Fibroblast of lung (primary cell): ENCODE data around the gene EFNB1. TPM values are rescaled to one million over a fixed set of nuclear protein-coding genes. Genes with fewer than 3 reads are reported as not detected.

ENCODE experiments used
- DNase-seq, 2 donors: peaks; one replicate each; pipeline versions ENCODE4 v3.0.0 to v3.0.0-alpha.2; 2010; ENCODE audit warnings: low read depth in 2 of 2
- H2AFZ ChIP-seq: 2 replicates; pipeline ENCODE4 v1.5.1; 2012; ENCODE audit warnings: low read length, control low read depth, inconsistent platforms
- H3K27ac ChIP-seq: 2 replicates; pipeline ENCODE4 v1.5.1; 2011; ENCODE audit warnings: low read length, control low read depth; ENCODE audit not compliant: insufficient read depth
- H3K27me3 ChIP-seq: 2 replicates; pipeline ENCODE4 v1.5.1; 2011; ENCODE audit warnings: mild to moderate bottlenecking, low read length; ENCODE audit not compliant: control insufficient read depth, insufficient read depth
- H3K36me3 ChIP-seq: 2 replicates; pipeline ENCODE4 v1.5.1; 2011; ENCODE audit warnings: low read length; ENCODE audit not compliant: control insufficient read depth, insufficient read depth
- H3K4me1 ChIP-seq: 2 replicates; pipeline ENCODE4 v1.5.1; 2011; ENCODE audit warnings: low read length; ENCODE audit not compliant: control insufficient read depth, insufficient read depth; ENCODE audit errors: extremely low read depth
- H3K4me2 ChIP-seq: 2 replicates; pipeline ENCODE4 v1.5.1; 2011; ENCODE audit warnings: low read length, control low read depth; ENCODE audit not compliant: insufficient read depth; ENCODE audit errors: extremely low read depth
- H3K4me3 ChIP-seq, 4 experiments: fragments of 200-600 bp in 1 of 4; sonication (generic) in 1 of 4; replicated peaks in 1 of 4; 2 replicates each; pipeline ENCODE4 v1.5.1; 2011 to 2016; ENCODE audit warnings: low read length in 4 of 4, low read depth in 3 of 4, mild to moderate bottlenecking in 3 of 4, control low read depth in 2 of 4, inconsistent platforms in 1 of 4, mixed read lengths in 1 of 4; ENCODE audit not compliant: insufficient read depth in 1 of 4; ENCODE audit errors: control extremely low read depth in 1 of 4
- H3K79me2 ChIP-seq: 2 replicates; pipeline ENCODE4 v1.5.1; 2012; ENCODE audit warnings: mild to moderate bottlenecking, low read length, inconsistent platforms; ENCODE audit not compliant: control insufficient read depth, insufficient read depth
- H3K9ac ChIP-seq: 2 replicates; pipeline ENCODE4 v1.5.1; 2011; ENCODE audit warnings: mild to moderate bottlenecking, low read length, control low read depth; ENCODE audit not compliant: insufficient read depth
- H3K9me3 ChIP-seq: 2 replicates; pipeline ENCODE4 v1.5.1; 2012; ENCODE audit warnings: low read depth, low read length; ENCODE audit not compliant: control insufficient read depth, insufficient read depth
- H4K20me1 ChIP-seq: 2 replicates; pipeline ENCODE4 v1.5.1; 2011; ENCODE audit warnings: low read length; ENCODE audit not compliant: control insufficient read depth, insufficient read depth; ENCODE audit errors: extremely low read depth
- CTCF ChIP-seq, 2 donors: IDR thresholded peaks in 1 of 2; conservative IDR thresholded peaks in 1 of 2; 1 replicate in 1 of 2; 2 replicates in 1 of 2; pipeline ENCODE4 v1.5.1; 2011 to 2012; ENCODE audit warnings: low read length in 2 of 2, control low read depth in 1 of 2, inconsistent platforms in 1 of 2, low read depth in 1 of 2, mild to moderate bottlenecking in 1 of 2
- EZH2 ChIP-seq: IDR thresholded peaks from 2 replicates; pipeline ENCODE4 v1.5.1; 2012; ENCODE audit warnings: low read length, control low read depth, mild to moderate bottlenecking; ENCODE audit errors: missing control alignments
- polyA plus RNA-seq, 2 donors: library from polyadenylated mRNA; depleted of rRNA in 1 of 2; stranded (reverse) in 1 of 2; unstranded in 1 of 2; fragments of >200 nt; gene quantifications; 2 replicates each; pipeline ENCODE4 v1.2.1, GENCODE V29; 2011 to 2012; ENCODE audit warnings: missing spikeins in 1 of 2
- total RNA-seq: library from RNA; depleted of rRNA; stranded (reverse); fragments of >200 nt; gene quantifications from 2 replicates; pipeline ENCODE4 v1.2.1, GENCODE V29; 2014

Gene EFNB1
- total and polyA plus RNA-seq, 2 donors (not counting 1 experiment from before 2014, with no cell fraction given): 12.6 to 43.4 TPM

- no peaks in the 10 kb centered on the region for H3K9me3 ChIP-seq
- TF ChIP-seq CTCF (conservative IDR thresholded peaks at IDR 0.05 in 1 of 2, IDR thresholded peaks at IDR 0.05 in 1 of 2; ENCODE audit: low read depth in 1 of 2, low read length in 2 of 2) (no peak), EZH2 (no peak)
- H4K20me1 ChIP-seq: no peaks in the 10 kb centered on the region
- H3K79me2 ChIP-seq: peaks cover 18% of the 10 kb centered on the region
- no peak overlapping the region for H2AFZ ChIP-seq
- DNase-seq: no peak
- H3K27ac ChIP-seq: peak overlapping the region; percentile 23
- no peaks in the 10 kb centered on the region for H3K27me3 ChIP-seq
- no peak overlapping the region for H3K9ac ChIP-seq
- peak overlapping the region; percentile 48 for H3K4me2 ChIP-seq
- H3K4me1 ChIP-seq: no peaks in the 10 kb centered on the region
- H3K4me3 ChIP-seq: peak overlapping the region; percentile 47 to 81 (median 62)
- no peaks in the 10 kb centered on the region for H3K36me3 ChIP-seq
Observed at GRCh38 chrX:68832516-68833447, 4.0 kb downstream of the EFNB1 start.

GRCh38 chrX:68833448-68833805, 4.6 kb downstream of the EFNB1 start:
- no peak overlapping the region for H3K9ac ChIP-seq
- no peak for TF ChIP-seq EZH2
- no peak for TF ChIP-seq CTCF (conservative IDR thresholded peaks at IDR 0.05 in 1 of 2, IDR thresholded peaks at IDR 0.05 in 1 of 2; ENCODE audit: low read depth in 1 of 2, low read length in 2 of 2)
- no peaks in the 10 kb centered on the region for H3K4me1 ChIP-seq
- H3K27me3 ChIP-seq: no peaks in the 10 kb centered on the region
- DNase-seq: no peak
- H3K79me2 ChIP-seq: peaks cover 18% of the 10 kb centered on the region
- no peak overlapping the region for H3K4me2 ChIP-seq
- H3K4me3 ChIP-seq: no peak overlapping the region
- no peaks in the 10 kb centered on the region for H3K9me3 ChIP-seq
- no peaks in the 10 kb centered on the region for H3K36me3 ChIP-seq
- no peak overlapping the region for H3K27ac ChIP-seq
- no peaks in the 10 kb centered on the region for H4K20me1 ChIP-seq
- no peak overlapping the region for H2AFZ ChIP-seq

GRCh38 chrX:68833855-68834331, 5.1 kb downstream of the EFNB1 start:
- Histone ChIP-seq H4K20me1 (no peaks in the 10 kb centered on the region), H3K4me3 (no peak overlapping the region), H3K36me3 (no peaks in the 10 kb centered on the region), H3K79me2 (peaks cover 18% of the 10 kb centered on the region), H2AFZ (no peak overlapping the region), H3K4me1 (no peaks in the 10 kb centered on the region), H3K27me3 (no peaks in the 10 kb centered on the region), H3K4me2 (no peak overlapping the region), H3K9ac (no peak overlapping the region), H3K9me3 (no peaks in the 10 kb centered on the region), H3K27ac (no peak overlapping the region)
- no peak for DNase-seq
- TF ChIP-seq EZH2 (no peak), CTCF (conservative IDR thresholded peaks at IDR 0.05 in 1 of 2, IDR thresholded peaks at IDR 0.05 in 1 of 2; ENCODE audit: low read depth in 1 of 2, low read length in 2 of 2) (no peak)
